Liver (tissue), 3 donors: ENCODE measurements around the gene LRMDA.

ENCODE experiments used
- CTCF ChIP-seq: fragments of 150-350 bp; IDR thresholded peaks from 2 replicates; pipeline ENCODE4 v1.5.1; 2017; ENCODE audit warnings: improper control_type of control experiment, low read depth, low read length; ENCODE audit not compliant: missing input control
- FOXA1 ChIP-seq: IDR thresholded peaks from 2 replicates; pipeline ENCODE4 v1.6.1; 2016; ENCODE audit warnings: antibody characterized with exemption
- GABPA ChIP-seq, 2 donors: IDR thresholded peaks in 1 of 2; conservative IDR thresholded peaks in 1 of 2; 2 replicates each; pipeline ENCODE4 v1.6.1; 2016; ENCODE audit warnings: antibody characterized with exemption in 2 of 2, mild to moderate bottlenecking in 1 of 2, moderate library complexity in 1 of 2
- HNF4G ChIP-seq: IDR thresholded peaks from 2 replicates; pipeline ENCODE4 v1.6.1; 2016; ENCODE audit warnings: antibody characterized with exemption
- JUND ChIP-seq, 2 donors: IDR thresholded peaks; 2 replicates each; pipeline ENCODE4 v1.6.1; 2016; ENCODE audit warnings: antibody characterized with exemption in 2 of 2
- MAX ChIP-seq: IDR thresholded peaks from 2 replicates; pipeline ENCODE4 v1.6.1; 2016; ENCODE audit warnings: antibody characterized with exemption
- RAD21 ChIP-seq, 2 donors: IDR thresholded peaks; 2 replicates each; pipeline ENCODE4 v1.6.1; 2016; ENCODE audit warnings: antibody characterized with exemption in 2 of 2, mild to moderate bottlenecking in 2 of 2
- SP1 ChIP-seq: IDR thresholded peaks from 2 replicates; pipeline ENCODE4 v1.6.1; 2018; ENCODE audit warnings: antibody characterized with exemption, mild to moderate bottlenecking
- TAF1 ChIP-seq: conservative IDR thresholded peaks from 2 replicates; pipeline ENCODE4 v1.6.1; 2016; ENCODE audit warnings: antibody characterized with exemption, mild to moderate bottlenecking
- YY1 ChIP-seq: IDR thresholded peaks from 2 replicates; pipeline ENCODE4 v1.6.1; 2016; ENCODE audit warnings: antibody characterized with exemption, mild to moderate bottlenecking
- ZBTB33 ChIP-seq: IDR thresholded peaks from 2 replicates; pipeline ENCODE4 v1.6.1; 2016; ENCODE audit warnings: antibody characterized with exemption
- TF ChIP-seq, protein P1 (sequence below): IDR thresholded peaks from 2 replicates; pipeline ENCODE4 v1.6.1; 2016; ENCODE audit warnings: antibody characterized with exemption, mild to moderate bottlenecking
- TF ChIP-seq, protein P2 (sequence below): IDR thresholded peaks from 2 replicates; pipeline ENCODE4 v1.6.1; 2016; ENCODE audit warnings: antibody characterized with exemption
- donor health status: healthy.
- donor health status: healthy.

DNA sequence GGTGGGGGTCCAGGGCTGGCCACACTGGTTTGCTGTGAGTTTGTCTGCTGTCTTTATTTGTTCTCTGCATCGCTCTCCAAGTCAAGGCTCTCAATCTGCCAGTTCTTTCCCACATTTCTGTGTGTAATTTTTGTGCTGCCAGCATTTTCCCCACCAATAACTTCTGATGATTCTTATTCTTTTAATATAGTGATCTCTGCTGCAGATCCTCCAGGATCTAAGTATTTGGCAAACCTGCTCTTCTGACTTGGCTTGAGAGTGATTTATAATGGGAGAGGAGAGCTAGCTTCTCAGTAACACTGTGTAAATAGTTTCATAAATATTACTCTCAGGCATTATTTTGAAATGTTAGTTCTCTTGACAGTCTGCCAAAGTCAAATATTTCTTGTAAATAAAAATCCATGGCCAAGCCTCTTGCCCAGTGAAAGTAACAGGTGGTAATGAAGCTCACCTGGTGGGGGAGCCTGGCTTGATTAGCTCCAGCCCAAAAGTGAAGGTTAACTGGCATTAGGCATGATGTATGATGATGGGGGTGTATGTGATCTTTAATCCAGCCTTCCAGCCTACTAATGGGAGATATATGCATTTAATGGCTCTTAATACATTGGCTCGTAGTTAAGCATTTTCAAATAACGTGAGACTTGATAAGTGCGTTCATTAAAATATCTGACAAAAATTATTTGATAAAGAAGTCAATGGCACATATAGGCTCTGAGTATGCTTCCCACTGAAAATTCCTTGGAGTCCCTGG lies 1150.3 kb downstream of the LRMDA start:
- TF ChIP-seq CTCF (no peak), TAF1 (no peak), RAD21 (IDR thresholded peaks at IDR 0.05) (no peak), GABPA (IDR thresholded peaks at IDR 0.05 in 1 of 2, conservative IDR thresholded peaks at IDR 0.05 in 1 of 2) (no peak), MAX (no peak), YY1 (no peak), JUND (IDR thresholded peaks at IDR 0.05) (no peak), FOXA1 (no peak), SP1 (no peak), HNF4G (no peak), ZBTB33 (no peak)
- TF ChIP-seq, protein P1, sequence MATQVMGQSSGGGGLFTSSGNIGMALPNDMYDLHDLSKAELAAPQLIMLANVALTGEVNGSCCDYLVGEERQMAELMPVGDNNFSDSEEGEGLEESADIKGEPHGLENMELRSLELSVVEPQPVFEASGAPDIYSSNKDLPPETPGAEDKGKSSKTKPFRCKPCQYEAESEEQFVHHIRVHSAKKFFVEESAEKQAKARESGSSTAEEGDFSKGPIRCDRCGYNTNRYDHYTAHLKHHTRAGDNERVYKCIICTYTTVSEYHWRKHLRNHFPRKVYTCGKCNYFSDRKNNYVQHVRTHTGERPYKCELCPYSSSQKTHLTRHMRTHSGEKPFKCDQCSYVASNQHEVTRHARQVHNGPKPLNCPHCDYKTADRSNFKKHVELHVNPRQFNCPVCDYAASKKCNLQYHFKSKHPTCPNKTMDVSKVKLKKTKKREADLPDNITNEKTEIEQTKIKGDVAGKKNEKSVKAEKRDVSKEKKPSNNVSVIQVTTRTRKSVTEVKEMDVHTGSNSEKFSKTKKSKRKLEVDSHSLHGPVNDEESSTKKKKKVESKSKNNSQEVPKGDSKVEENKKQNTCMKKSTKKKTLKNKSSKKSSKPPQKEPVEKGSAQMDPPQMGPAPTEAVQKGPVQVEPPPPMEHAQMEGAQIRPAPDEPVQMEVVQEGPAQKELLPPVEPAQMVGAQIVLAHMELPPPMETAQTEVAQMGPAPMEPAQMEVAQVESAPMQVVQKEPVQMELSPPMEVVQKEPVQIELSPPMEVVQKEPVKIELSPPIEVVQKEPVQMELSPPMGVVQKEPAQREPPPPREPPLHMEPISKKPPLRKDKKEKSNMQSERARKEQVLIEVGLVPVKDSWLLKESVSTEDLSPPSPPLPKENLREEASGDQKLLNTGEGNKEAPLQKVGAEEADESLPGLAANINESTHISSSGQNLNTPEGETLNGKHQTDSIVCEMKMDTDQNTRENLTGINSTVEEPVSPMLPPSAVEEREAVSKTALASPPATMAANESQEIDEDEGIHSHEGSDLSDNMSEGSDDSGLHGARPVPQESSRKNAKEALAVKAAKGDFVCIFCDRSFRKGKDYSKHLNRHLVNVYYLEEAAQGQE = no peak
- TF ChIP-seq, protein P2, sequence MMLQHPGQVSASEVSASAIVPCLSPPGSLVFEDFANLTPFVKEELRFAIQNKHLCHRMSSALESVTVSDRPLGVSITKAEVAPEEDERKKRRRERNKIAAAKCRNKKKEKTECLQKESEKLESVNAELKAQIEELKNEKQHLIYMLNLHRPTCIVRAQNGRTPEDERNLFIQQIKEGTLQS = no peak
